K562 (cell line): Measurements from ENCODE around the gene FKBP2. TPM values are rescaled to one million over a fixed set of nuclear protein-coding genes. Genes with fewer than 3 reads are reported as not detected.

Source experiments
- ATAC-seq: fragments of 200-7000 bp; cut with Tn5 transposase; 3 replicates; pipeline ENCODE4 v1.9.1; 2020; ENCODE audit warnings: moderate library complexity
- BruUV-seq: library from RNA; stranded (reverse); fragments of 400-500 nt; replicated peaks from 2 replicates; lab custom pipeline; 2021; lab: Mats Ljungman, UMichigan
- CTCF ChIA-PET: fragments of 300-600 bp; formaldehyde crosslinking; extraction: SDS; loops from one replicate; lab custom pipeline; 2021; ENCODE audit warnings: low intra/inter-chr PET ratio; lab: Yijun Ruan, JAX
- POLR2A ChIA-PET: fragments of 300-600, 350-650 bp; sonication (Branson Sonifier 250); formaldehyde crosslinking; extraction: SDS; loops from one replicate; lab custom pipeline; 2021; ENCODE audit warnings: antibody characterized with exemption, inconsistent platforms; lab: Yijun Ruan, JAX
- DNase-seq, 4 experiments: peaks; one replicate each; pipeline versions ENCODE4 v3.0.0 to v3.0.0-alpha.2; 2011 to 2018; ENCODE audit warnings: low spot score in 3 of 4, mixed read lengths in 3 of 4; ENCODE audit errors: extremely low read depth in 1 of 4
- FAIRE-seq: peaks from 2 replicates; lab custom pipeline; 2011; peaks lifted over from hg19 to GRCh38; lab: Jason Lieb, UNC
- H2AFZ ChIP-seq: 2 replicates; pipeline ENCODE4 v1.6.0; 2011; ENCODE audit warnings: low read depth, low read length, control low read depth, inconsistent platforms
- H3K27ac ChIP-seq: fragments of 200-600 bp; 3 replicates; pipeline ENCODE4 v1.8.0; 2011; ENCODE audit warnings: low read depth, mild to moderate bottlenecking, control low read depth, inconsistent platforms, low read length, moderate library complexity, mixed read lengths; ENCODE audit errors: extremely low read depth
- H3K27me3 ChIP-seq, 2 experiments: fragments of 300-600 bp in 1 of 2; 2 replicates in 1 of 2; 3 replicates in 1 of 2; pipeline versions ENCODE4 v1.6.0 to v1.8.0; 2011; ENCODE audit warnings: inconsistent platforms in 2 of 2, low read length in 2 of 2, mild to moderate bottlenecking in 1 of 2, mixed read lengths in 1 of 2, moderate library complexity in 1 of 2; ENCODE audit not compliant: control insufficient read depth in 2 of 2, insufficient read depth in 2 of 2
- H3K36me3 ChIP-seq: fragments of 300-600 bp; 3 replicates; pipeline ENCODE4 v1.8.0; 2011; ENCODE audit warnings: mild to moderate bottlenecking, low read length, inconsistent platforms; ENCODE audit not compliant: control insufficient read depth, insufficient read depth
- H3K4me1 ChIP-seq, 2 experiments: fragments of 200-600 bp in 1 of 2; replicated peaks in 1 of 2; 2 replicates in 1 of 2; 3 replicates in 1 of 2; pipeline versions ENCODE4 v1.5.1 to v1.8.0; 2011; ENCODE audit warnings: inconsistent platforms in 2 of 2, low read length in 2 of 2, mild to moderate bottlenecking in 1 of 2, mixed read lengths in 1 of 2, moderate library complexity in 1 of 2; ENCODE audit not compliant: control insufficient read depth in 2 of 2, insufficient read depth in 2 of 2
- H3K4me2 ChIP-seq: 2 replicates; pipeline ENCODE4 v1.6.1; 2011; ENCODE audit warnings: low read length, control low read depth, inconsistent platforms, mixed read lengths; ENCODE audit not compliant: insufficient read depth
- H3K4me3 ChIP-seq: fragments of 200-600 bp; sonication (generic), shearing (Covaris generic); 2 replicates; pipeline ENCODE4 v1.5.1; 2016; ENCODE audit warnings: control low read depth, inconsistent platforms
- H3K79me2 ChIP-seq: fragments of 200-600 bp; 3 replicates; pipeline ENCODE4 v1.8.0; 2011; ENCODE audit warnings: low read length, inconsistent platforms; ENCODE audit not compliant: control insufficient read depth, insufficient read depth
- H3K9ac ChIP-seq, 2 experiments: 2 replicates each; pipeline versions ENCODE4 v1.6.0 to v1.6.1; 2011; ENCODE audit warnings: low read depth in 2 of 2, low read length in 2 of 2, control low read depth in 1 of 2, inconsistent platforms in 1 of 2, mild to moderate bottlenecking in 1 of 2, mixed read lengths in 1 of 2; ENCODE audit not compliant: insufficient read depth in 1 of 2
- H3K9me1 ChIP-seq: one replicate; pipeline ENCODE4 v1.6.0; 2011; ENCODE audit warnings: inconsistent platforms, mild to moderate bottlenecking, low read length, moderate library complexity; ENCODE audit not compliant: control insufficient read depth, insufficient read depth
- H3K9me3 ChIP-seq: replicated peaks from 2 replicates; pipeline ENCODE4 v1.5.1; 2011; ENCODE audit warnings: low read depth, low read length, inconsistent platforms; ENCODE audit not compliant: control insufficient read depth, insufficient read depth
- H4K20me1 ChIP-seq: replicated peaks from 2 replicates; pipeline ENCODE4 v1.6.1; 2011; ENCODE audit warnings: low read length, inconsistent platforms, mixed read lengths; ENCODE audit not compliant: control insufficient read depth, insufficient read depth
- GATAD2B ChIP-seq: fragments of 450-650 bp; IDR thresholded peaks from 2 replicates; pipeline ENCODE4 v1.6.1; 2017; ENCODE audit warnings: mild to moderate bottlenecking, borderline replicate concordance
- GMEB1 ChIP-seq: fragments of 250-450 bp; sonication (Bioruptor Pico); IDR thresholded peaks from 2 replicates; pipeline ENCODE4 v1.4.0; 2020; ENCODE audit warnings: mild to moderate bottlenecking
- GTF2A2 ChIP-seq: IDR thresholded peaks from 2 replicates; pipeline ENCODE4 v1.6.1; 2016; ENCODE audit warnings: mild to moderate bottlenecking, missing genetic modification characterization, missing compliant biosample characterization
- NCOA6 ChIP-seq: fragments of 450-650 bp; IDR thresholded peaks from 2 replicates; pipeline ENCODE4 v1.6.1; 2017; ENCODE audit warnings: mild to moderate bottlenecking
- NFIX ChIP-seq: fragments of 250-450 bp; sonication (Bioruptor Pico); IDR thresholded peaks from 2 replicates; pipeline ENCODE4 v1.4.0; 2020; ENCODE audit warnings: low read depth, mild to moderate bottlenecking, moderate library complexity
- PHF21A ChIP-seq: fragments of 450-650 bp; IDR thresholded peaks from 2 replicates; pipeline ENCODE4 v1.6.1; 2017; ENCODE audit warnings: low read depth, borderline replicate concordance
- PTRF ChIP-seq: fragments of 450-650 bp; IDR thresholded peaks from 2 replicates; pipeline ENCODE4 v1.6.1; 2016; ENCODE audit warnings: mild to moderate bottlenecking, missing genetic modification characterization, missing compliant biosample characterization
- SMARCE1 ChIP-seq: fragments of 450-650 bp; IDR thresholded peaks from 2 replicates; pipeline ENCODE4 v1.7.1; 2016; ENCODE audit warnings: mild to moderate bottlenecking
- ZNF143 ChIP-seq: sonication (generic); formaldehyde crosslinking; IDR thresholded peaks from 2 replicates; pipeline ENCODE4 v1.9.0; 2022; ENCODE audit warnings: mild to moderate bottlenecking, missing genetic modification reagents
- ZNF780A ChIP-seq: fragments of 250-450 bp; sonication (Bioruptor Pico); IDR thresholded peaks from 2 replicates; pipeline ENCODE4 v1.5.0; 2021; ENCODE audit warnings: mild to moderate bottlenecking
- ZNF785 ChIP-seq: fragments of 250-450 bp; sonication (Bioruptor Pico); IDR thresholded peaks from 2 replicates; pipeline ENCODE4 v1.4.0; 2020; ENCODE audit warnings: mild to moderate bottlenecking
- WGBS: fragments of 100-300 bp; shearing (Covaris generic); methylation state at CpG from one replicate; pipeline ENCODE4 v1.1.6; 2016; ENCODE audit warnings: low coverage, mixed read lengths; ENCODE audit not compliant: insufficient coverage; ENCODE audit errors: missing lambda C conversion rate; 5-methylcytosine and 5-hydroxymethylcytosine counted together
- in situ Hi-C: fragments of 300-500 bp; cut with MboI; formaldehyde crosslinking; loops from 4 replicates; pipeline ENCODE4 v1.15.0; 2018; ENCODE audit warnings: inconsistent platforms, mixed read lengths
- intact Hi-C: fragments of 100-400 bp; cut with micrococcal nuclease; formaldehyde crosslinking; loops from 2 replicates; pipeline ENCODE4 v1.14.2; 2022
- polyA plus RNA-seq, 8 experiments: library from polyadenylated mRNA; depleted of rRNA in 4 of 8; stranded (reverse) in 5 of 8; unstranded in 3 of 8; fragments of >200 nt; fragmentation: Nextera tagmentation in 2 of 8; fragmentation: Illumina TruSeq in 1 of 8; extraction: Ambion mirVana in 2 of 8; extraction: Trizol in 1 of 8; gene quantifications; 2 replicates each; pipeline versions ENCODE4 v1.2.1 to v1.2.3, GENCODE V29; 2011 to 2014; ENCODE audit warnings: inconsistent platforms in 1 of 8, missing spikeins in 1 of 8
- total RNA-seq, 7 experiments: library from RNA; depleted of rRNA in 6 of 7; stranded (reverse); fragments of >200 nt in 6 of 7; fragmentation: Illumina TruSeq in 2 of 7; extraction: Trizol in 2 of 7; gene quantifications; 2 replicates each; pipeline versions ENCODE4 v1.2.1 to v1.2.3, GENCODE V29; 2011 to 2021; ENCODE audit warnings: low replicate concordance in 1 of 7
- TF ChIP-seq, protein P1 (sequence below), 2 experiments: fragments of 450-650 bp in 1 of 2; IDR thresholded peaks; 2 replicates each; pipeline ENCODE4 v1.6.1; 2011 to 2017; ENCODE audit warnings: low read depth in 2 of 2, antibody characterized with exemption in 1 of 2, borderline replicate concordance in 1 of 2, low read length in 1 of 2, mild to moderate bottlenecking in 1 of 2, mixed read lengths in 1 of 2; ENCODE audit not compliant: control insufficient read depth in 1 of 2
- TF ChIP-seq, protein P2 (sequence below), 2 experiments: IDR thresholded peaks; 2 replicates each; pipeline ENCODE4 v1.6.1; 2011; ENCODE audit warnings: borderline replicate concordance in 1 of 2, control low read depth in 1 of 2, low read depth in 1 of 2, low read length in 1 of 2, mild to moderate bottlenecking in 1 of 2, mixed read lengths in 1 of 2, moderate library complexity in 1 of 2; ENCODE audit not compliant: insufficient read depth in 1 of 2, insufficient read length in 1 of 2, poor library complexity in 1 of 2, severe bottlenecking in 1 of 2; ENCODE audit errors: extremely low read depth in 1 of 2

FKBP2 gene
- total and polyA plus RNA-seq, 9 of the 15 experiments (the other 6 are each of a cell fraction or from before 2014, with no cell fraction given) = 3.5 to 151 (median 58.1) TPM

DNA sequence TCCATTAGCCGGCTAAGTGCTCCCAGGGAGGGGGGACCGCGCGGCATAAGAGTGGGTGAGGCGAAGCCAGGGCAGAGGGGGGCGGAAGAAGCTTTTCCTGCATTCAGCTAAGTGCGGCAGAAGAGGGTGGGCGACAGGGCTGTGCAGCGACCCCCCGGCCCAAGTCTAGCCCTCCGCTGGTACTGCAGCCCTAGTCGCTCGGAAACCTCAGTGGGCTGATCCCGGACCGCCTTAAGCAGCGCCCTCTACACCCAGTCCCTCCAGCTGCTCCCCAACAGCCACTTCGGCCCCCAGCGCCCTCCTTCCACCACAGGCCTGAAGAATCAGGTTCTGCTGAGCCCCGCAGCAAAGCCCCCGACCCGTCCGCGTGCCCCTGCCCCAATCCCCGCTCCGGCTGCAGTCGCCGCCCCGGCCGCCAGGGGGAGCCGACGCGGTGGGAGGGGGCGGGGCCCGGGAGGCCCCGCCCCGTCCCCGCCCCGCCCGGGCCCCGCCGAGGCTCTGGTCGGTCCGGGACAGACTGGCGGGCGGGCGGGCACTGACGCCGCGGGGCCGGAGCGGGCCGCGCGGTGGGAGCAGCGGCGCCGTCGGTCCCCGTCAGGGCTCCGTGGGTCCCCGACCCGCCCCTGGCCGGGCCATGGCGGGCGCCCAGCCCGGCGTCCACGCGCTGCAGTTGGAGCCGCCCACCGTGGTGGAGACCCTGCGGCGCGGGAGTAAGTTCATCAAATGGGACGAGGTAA is 10.3 kb downstream of the FKBP2 start, which contains the start of gene PLCB3 (continued):
- TF ChIP-seq GMEB1 (CRISPR knock-in tag) = no peak
- TF ChIP-seq ZNF143 (CRISPR knock-in tag) = no peak
- TF ChIP-seq PTRF (tag) = no peak
- no peak for TF ChIP-seq NFIX (CRISPR knock-in tag)
- TF ChIP-seq ZNF780A = no peak
- TF ChIP-seq, all 486 proteins: peak for 55

GRCh38 chr11:64251753-64252002 is 10.8 kb downstream of the FKBP2 start:
- ATAC-seq (no peak), FAIRE-seq (no peak), DNase-seq (no peak)
- peak overlapping the region; percentile 85 for H3K4me2 ChIP-seq
- no peaks in the 10 kb centered on the region for H3K9me3 ChIP-seq
- H3K36me3 ChIP-seq = peaks cover 37% of the 10 kb centered on the region; the same call in 2 of the 3 replicates
- ChIA-PET CTCF (interaction anchor here (0.6 kb wide), 1 partner anchor 1346 kb away, joined by 3 read pairs; no protein-coding TSS in a partner anchor), POLR2A (interaction anchor here (0.7 to 1.8 kb wide), 5 partner anchors 8 to 46 kb away, joined by 3 to 8 read pairs (median 7); partner anchors contain the start of gene FERMT3)
- no TSS peak for BruUV-seq
- peaks cover 7% of the 10 kb centered on the region for H4K20me1 ChIP-seq
- peaks cover 30 to 90% of the 10 kb centered on the region in 2 experiments for H3K4me1 ChIP-seq
- H3K4me3 ChIP-seq = peak overlapping the region; percentile 87
- H3K9me1 ChIP-seq = no peaks in the 10 kb centered on the region
- peak overlapping the region; percentile 80 for H3K27ac ChIP-seq
- H3K79me2 ChIP-seq = peaks cover 27% of the 10 kb centered on the region
- peak overlapping the region; percentile 84 to 95 for H3K9ac ChIP-seq
- no peaks in the 10 kb centered on the region for H3K27me3 ChIP-seq
- intact Hi-C loops = no loop called here
- WGBS = 2% methylated on average over 13 of the region's 18 CpGs
- in situ Hi-C loops = no loop called here
- peak overlapping the region; percentile 51; the same call in 1 of the 2 replicates for H2AFZ ChIP-seq
- no peak for TF ChIP-seq PHF21A
- TF ChIP-seq ZNF785 = no peak
- TF ChIP-seq, protein P1, sequence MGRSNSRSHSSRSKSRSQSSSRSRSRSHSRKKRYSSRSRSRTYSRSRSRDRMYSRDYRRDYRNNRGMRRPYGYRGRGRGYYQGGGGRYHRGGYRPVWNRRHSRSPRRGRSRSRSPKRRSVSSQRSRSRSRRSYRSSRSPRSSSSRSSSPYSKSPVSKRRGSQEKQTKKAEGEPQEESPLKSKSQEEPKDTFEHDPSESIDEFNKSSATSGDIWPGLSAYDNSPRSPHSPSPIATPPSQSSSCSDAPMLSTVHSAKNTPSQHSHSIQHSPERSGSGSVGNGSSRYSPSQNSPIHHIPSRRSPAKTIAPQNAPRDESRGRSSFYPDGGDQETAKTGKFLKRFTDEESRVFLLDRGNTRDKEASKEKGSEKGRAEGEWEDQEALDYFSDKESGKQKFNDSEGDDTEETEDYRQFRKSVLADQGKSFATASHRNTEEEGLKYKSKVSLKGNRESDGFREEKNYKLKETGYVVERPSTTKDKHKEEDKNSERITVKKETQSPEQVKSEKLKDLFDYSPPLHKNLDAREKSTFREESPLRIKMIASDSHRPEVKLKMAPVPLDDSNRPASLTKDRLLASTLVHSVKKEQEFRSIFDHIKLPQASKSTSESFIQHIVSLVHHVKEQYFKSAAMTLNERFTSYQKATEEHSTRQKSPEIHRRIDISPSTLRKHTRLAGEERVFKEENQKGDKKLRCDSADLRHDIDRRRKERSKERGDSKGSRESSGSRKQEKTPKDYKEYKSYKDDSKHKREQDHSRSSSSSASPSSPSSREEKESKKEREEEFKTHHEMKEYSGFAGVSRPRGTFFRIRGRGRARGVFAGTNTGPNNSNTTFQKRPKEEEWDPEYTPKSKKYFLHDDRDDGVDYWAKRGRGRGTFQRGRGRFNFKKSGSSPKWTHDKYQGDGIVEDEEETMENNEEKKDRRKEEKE (IDR thresholded peaks at IDR 0.05; ENCODE audit: borderline replicate concordance in 1 of 2, control insufficient read depth in 1 of 2, low read depth in 2 of 2, low read length in 1 of 2) = no peak
- TF ChIP-seq, protein P2, sequence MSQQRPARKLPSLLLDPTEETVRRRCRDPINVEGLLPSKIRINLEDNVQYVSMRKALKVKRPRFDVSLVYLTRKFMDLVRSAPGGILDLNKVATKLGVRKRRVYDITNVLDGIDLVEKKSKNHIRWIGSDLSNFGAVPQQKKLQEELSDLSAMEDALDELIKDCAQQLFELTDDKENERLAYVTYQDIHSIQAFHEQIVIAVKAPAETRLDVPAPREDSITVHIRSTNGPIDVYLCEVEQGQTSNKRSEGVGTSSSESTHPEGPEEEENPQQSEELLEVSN (IDR thresholded peaks at IDR 0.05; ENCODE audit: borderline replicate concordance in 1 of 2, extremely low read depth in 1 of 2, insufficient read depth in 1 of 2, insufficient read length in 1 of 2, low read depth in 1 of 2, low read length in 1 of 2, poor library complexity in 1 of 2, severe bottlenecking in 1 of 2) = no peak
- TF ChIP-seq GTF2A2 (tag) = no peak
- TF ChIP-seq SMARCE1 = 0 out of 2 replicates have a peak, but pooled peaks have one; percentile 10
- no peak for TF ChIP-seq NCOA6
- TF ChIP-seq GATAD2B = no peak
